SH-SY5Y (cell line): ENCODE results near the gene KLF9.

Experiments used
- GATA2 ChIP-seq: IDR thresholded peaks from 2 replicates; pipeline ENCODE4 v1.6.1; 2011; ENCODE audit warnings: mild to moderate bottlenecking, low read depth, low read length
- GATA3 ChIP-seq: IDR thresholded peaks from 2 replicates; pipeline ENCODE4 v1.6.1; 2011; ENCODE audit warnings: low read depth, mild to moderate bottlenecking, low read length, moderate library complexity

Gene KLF9

GRCh38 chr9:70374962-70375618 is 39.4 kb downstream of the KLF9 start:
- TF ChIP-seq GATA3 = no peak
- no peak for TF ChIP-seq GATA2

DNA sequence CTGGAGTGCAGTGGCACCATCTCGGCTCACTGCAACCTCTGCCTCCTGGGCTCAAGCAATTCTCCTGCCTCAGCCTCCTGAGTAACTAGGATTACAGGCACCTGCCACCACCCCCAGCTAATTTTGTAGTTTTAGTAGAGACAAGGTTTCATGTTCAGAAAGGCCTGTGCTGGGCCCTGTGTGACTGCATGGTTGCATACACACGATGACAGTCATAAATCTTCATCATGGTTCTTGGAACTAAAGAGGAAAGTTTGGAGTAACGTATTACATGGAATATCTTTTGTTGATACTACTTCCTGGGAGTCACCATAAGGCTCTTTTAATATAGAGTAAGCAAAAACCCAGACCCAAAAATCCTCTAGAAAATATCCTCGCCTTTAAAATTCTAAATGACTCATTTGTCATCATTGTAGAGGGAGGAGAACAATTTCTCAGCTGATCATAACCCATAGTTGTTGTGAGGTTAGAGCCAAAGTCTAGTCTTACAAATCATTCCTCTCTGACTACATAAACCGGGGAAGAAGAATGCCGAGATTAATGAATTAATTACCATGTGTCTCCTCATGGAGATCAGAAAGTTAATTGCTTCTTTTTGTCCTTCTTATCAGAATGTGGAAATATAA is 47.0 kb downstream of the KLF9 start:
- TF ChIP-seq GATA2 = no peak
- no peak for TF ChIP-seq GATA3

DNA sequence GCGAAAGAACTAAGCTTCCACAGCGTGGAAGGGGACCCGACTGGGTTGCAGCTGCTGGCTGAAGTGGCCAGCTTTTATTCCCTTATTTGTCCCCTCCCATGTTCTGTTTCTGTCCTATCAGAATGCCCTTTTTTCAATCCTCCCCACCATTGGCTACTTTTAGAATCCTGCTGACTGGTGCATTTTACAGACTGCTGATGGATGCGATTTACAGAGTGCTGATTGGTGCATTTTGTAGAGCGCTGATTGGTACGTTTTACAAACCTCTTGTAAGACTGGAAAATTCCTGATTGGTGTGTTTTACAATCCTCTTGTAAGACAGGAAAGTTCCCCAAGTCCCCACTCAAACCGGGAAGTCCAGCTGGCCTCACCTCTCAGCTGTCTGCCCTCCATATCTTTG is 50.7 kb downstream of the KLF9 start:
- no peak for TF ChIP-seq GATA3
- no peak for TF ChIP-seq GATA2

DNA sequence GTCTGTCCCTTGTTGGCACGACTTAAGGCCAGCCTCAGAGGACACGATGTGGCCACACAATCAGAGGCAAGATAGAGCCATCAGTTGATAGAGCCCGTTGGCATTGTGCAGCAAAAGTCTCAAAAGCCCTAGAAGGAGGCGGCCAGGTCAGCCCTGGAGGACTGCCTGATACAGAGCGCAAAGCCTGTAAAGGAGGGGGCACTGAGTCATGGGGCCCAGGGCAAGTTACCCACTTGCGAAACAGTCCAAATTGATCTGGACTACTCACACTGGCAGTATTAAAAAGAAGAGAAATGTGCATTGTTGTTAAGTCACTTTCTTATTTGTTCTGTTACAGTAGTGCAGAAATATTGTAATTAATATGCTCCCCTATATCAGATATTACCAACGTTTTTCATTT is 51.5 kb downstream of the KLF9 start:
- TF ChIP-seq GATA2 (no peak), GATA3 (no peak)

GRCh38 chr9:70355801-70356200 is 58.7 kb downstream of the KLF9 start:
- TF ChIP-seq GATA2 (no peak), GATA3 (no peak)

DNA sequence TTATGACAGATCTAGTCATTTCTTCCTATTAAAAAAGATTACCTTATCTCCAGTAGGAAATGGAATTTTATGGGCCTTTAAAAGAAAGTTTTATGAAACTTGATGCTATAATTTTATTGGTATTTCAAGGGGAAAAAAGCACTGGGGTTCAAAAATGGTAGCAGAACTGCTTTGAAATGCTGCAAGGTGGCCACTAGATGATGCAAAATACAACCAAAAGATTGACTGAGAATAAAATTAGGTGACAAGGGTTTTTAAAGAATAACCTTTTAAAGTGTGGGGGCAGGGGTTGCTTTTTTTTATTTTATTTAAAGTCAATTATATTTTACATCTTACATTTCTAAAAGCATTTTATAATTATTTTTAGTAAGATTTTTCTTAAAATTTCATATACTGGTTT is 61.7 kb downstream of the KLF9 start:
- TF ChIP-seq GATA2 (no peak), GATA3 (no peak)

GRCh38 chr9:70352356-70352755 is 62.1 kb downstream of the KLF9 start:
- TF ChIP-seq GATA3 (no peak), GATA2 (no peak)

- TF ChIP-seq GATA3 = no peak
- TF ChIP-seq GATA2 = no peak
These were observed 67.4 kb downstream of the KLF9 start for GRCh38 chr9:70347046-70347445.

DNA sequence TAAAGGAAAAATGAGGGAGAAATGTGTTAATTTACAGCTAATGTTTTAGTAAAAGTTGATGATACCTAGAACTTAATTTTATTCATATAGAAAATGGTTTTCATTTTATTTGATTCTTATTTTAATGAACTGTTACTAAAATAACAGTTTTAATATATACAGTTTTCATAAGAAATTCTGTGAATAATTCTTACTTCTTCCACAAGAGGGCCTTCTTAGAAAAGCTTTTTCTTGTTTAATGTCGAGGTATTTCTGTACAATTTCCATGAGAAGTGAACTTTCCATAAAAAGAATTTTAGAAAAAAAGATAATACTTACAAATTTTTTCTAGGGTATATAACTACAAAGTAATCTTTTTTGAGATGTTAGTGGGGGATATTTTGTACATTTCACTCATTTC is 73.9 kb downstream of the KLF9 start:
- TF ChIP-seq GATA3 (no peak), GATA2 (no peak)
